Endothelial cell of umbilical vein (primary cell): ENCODE measurements around the gene AKAP8L. TPM values are rescaled to one million over a fixed set of nuclear protein-coding genes. Genes with fewer than 3 reads are reported as not detected.

ENCODE experiments used
- BruUV-seq: library from RNA; stranded (reverse); fragments of 400-500 nt; replicated peaks from 2 replicates; lab custom pipeline; 2021; lab: Mats Ljungman, UMichigan
- CTCF ChIA-PET: fragments of 300-600, 350-600 bp; sonication (Branson Sonifier 250); formaldehyde crosslinking; loops from one replicate; lab custom pipeline; 2021; ENCODE audit warnings: antibody characterized with exemption, inconsistent platforms; lab: Charles Lee
- POLR2A ChIA-PET: fragments of 300-600, 350-600 bp; sonication (Branson Sonifier 250); formaldehyde crosslinking; loops from one replicate; lab custom pipeline; 2021; ENCODE audit warnings: antibody characterized with exemption, inconsistent platforms; lab: Charles Lee
- DNase-seq: peaks from one replicate; pipeline ENCODE4 v3.0.0-alpha.2; 2011; ENCODE audit warnings: low read depth, low spot score
- FAIRE-seq: peaks from 2 replicates; lab custom pipeline; 2011; peaks lifted over from hg19 to GRCh38; lab: Jason Lieb, UNC
- H2AFZ ChIP-seq: 2 replicates; pipeline ENCODE4 v1.6.0; 2012; ENCODE audit warnings: low read depth, low read length, control low read depth, inconsistent platforms
- H3K27ac ChIP-seq: 2 replicates; pipeline ENCODE4 v1.5.1; 2011; ENCODE audit warnings: low read depth, mild to moderate bottlenecking, control low read depth, low read length, moderate library complexity; ENCODE audit not compliant: insufficient read depth
- H3K27me3 ChIP-seq, 2 experiments: 2 replicates each; pipeline versions ENCODE4 v1.6.0 to v1.6.1; 2011; ENCODE audit warnings: low read length in 2 of 2, mixed read lengths in 1 of 2; ENCODE audit not compliant: control insufficient read depth in 2 of 2, insufficient read depth in 2 of 2
- H3K36me3 ChIP-seq, 2 experiments: 2 replicates in 1 of 2; 3 replicates in 1 of 2; pipeline ENCODE4 v1.5.1; 2011; ENCODE audit warnings: low read length in 2 of 2, mild to moderate bottlenecking in 1 of 2, moderate library complexity in 1 of 2; ENCODE audit not compliant: control insufficient read depth in 2 of 2, insufficient read depth in 2 of 2; ENCODE audit errors: extremely low read depth in 1 of 2
- H3K4me1 ChIP-seq: 3 replicates; pipeline ENCODE4 v1.5.1; 2011; ENCODE audit warnings: mild to moderate bottlenecking, low read length; ENCODE audit not compliant: control insufficient read depth, insufficient read depth; ENCODE audit errors: extremely low read depth
- H3K4me2 ChIP-seq: 2 replicates; pipeline ENCODE4 v1.6.1; 2011; ENCODE audit warnings: low read length, control low read depth, mixed read lengths; ENCODE audit not compliant: insufficient read depth
- H3K4me3 ChIP-seq, 3 experiments: fragments of 200-600 bp in 1 of 3; sonication (generic), shearing (Covaris generic) in 1 of 3; replicated peaks in 1 of 3; 2 replicates each; pipeline ENCODE4 v1.5.1; 2011 to 2016; ENCODE audit warnings: control low read depth in 3 of 3, low read length in 3 of 3, mild to moderate bottlenecking in 2 of 3, inconsistent platforms in 1 of 3, low read depth in 1 of 3, moderate library complexity in 1 of 3; ENCODE audit not compliant: insufficient read depth in 1 of 3
- H3K79me2 ChIP-seq: 2 replicates; pipeline ENCODE4 v1.6.0; 2012; ENCODE audit warnings: low read length, inconsistent platforms; ENCODE audit not compliant: control insufficient read depth, insufficient read depth
- H3K9ac ChIP-seq: replicated peaks from 2 replicates; pipeline ENCODE3; 2011; ENCODE audit warnings: low read length, control low read depth; ENCODE audit not compliant: insufficient read depth; ENCODE audit errors: extremely low read depth
- H3K9me1 ChIP-seq: replicated peaks from 3 replicates; pipeline ENCODE4 v1.6.0; 2011; ENCODE audit warnings: mild to moderate bottlenecking, low read length; ENCODE audit not compliant: control insufficient read depth, insufficient read depth; ENCODE audit errors: extremely low read depth
- H3K9me3 ChIP-seq: replicated peaks from 2 replicates; pipeline ENCODE4 v1.5.1; 2012; ENCODE audit warnings: low read length, inconsistent platforms; ENCODE audit not compliant: control insufficient read depth, insufficient read depth
- H4K20me1 ChIP-seq: replicated peaks from 2 replicates; pipeline ENCODE3; 2011; ENCODE audit warnings: mild to moderate bottlenecking, low read length; ENCODE audit not compliant: control insufficient read depth, insufficient read depth; ENCODE audit errors: extremely low read depth
- CTCF ChIP-seq, 2 donors: IDR thresholded peaks; 1 replicate in 1 of 2; 2 replicates in 1 of 2; pipeline ENCODE4 v1.5.1; 2011; ENCODE audit warnings: low read length in 2 of 2, mild to moderate bottlenecking in 2 of 2, moderate library complexity in 2 of 2, control low read depth in 1 of 2, inconsistent platforms in 1 of 2, low read depth in 1 of 2; ENCODE audit not compliant: insufficient read depth in 1 of 2; ENCODE audit errors: extremely low read depth in 1 of 2
- EZH2 ChIP-seq: IDR thresholded peaks from 2 replicates; pipeline ENCODE4 v1.6.1; 2012; ENCODE audit warnings: borderline replicate concordance, low read depth, mild to moderate bottlenecking, moderate library complexity, low read length, inconsistent platforms; ENCODE audit not compliant: severe bottlenecking
- FOS ChIP-seq: IDR thresholded peaks from 2 replicates; pipeline ENCODE4 v1.6.1; 2011; ENCODE audit warnings: mild to moderate bottlenecking, low read length, moderate library complexity, borderline replicate concordance; ENCODE audit not compliant: insufficient read depth
- GATA2 ChIP-seq: IDR thresholded peaks from 2 replicates; pipeline ENCODE4 v1.7.0; 2011; ENCODE audit warnings: low read depth, mild to moderate bottlenecking, moderate library complexity, mixed read lengths, low read length; ENCODE audit not compliant: insufficient read length, insufficient read depth
- JUN ChIP-seq: IDR thresholded peaks from 2 replicates; pipeline ENCODE4 v1.6.1; 2011; ENCODE audit warnings: borderline replicate concordance, low read depth; ENCODE audit not compliant: insufficient read length, insufficient read depth
- MAX ChIP-seq: IDR thresholded peaks from 2 replicates; pipeline ENCODE4 v1.6.1; 2011; ENCODE audit not compliant: insufficient read depth, insufficient read length
- MYC ChIP-seq: IDR thresholded peaks from one replicate; pipeline ENCODE4 v1.6.1; 2011; ENCODE audit warnings: mild to moderate bottlenecking, low read depth, low read length
- POLR2A ChIP-seq: IDR thresholded peaks from 2 replicates; pipeline ENCODE4 v1.6.1; 2012; ENCODE audit warnings: low read depth, mild to moderate bottlenecking, control low read depth, low read length
- POLR2AphosphoS5 ChIP-seq: IDR thresholded peaks from 2 replicates; pipeline ENCODE4 v1.6.1; 2012; ENCODE audit warnings: low read depth, mild to moderate bottlenecking, control low read depth, low read length, moderate library complexity; ENCODE audit not compliant: insufficient read depth
- dilution Hi-C: fragments of 300-500 bp; cut with MboI; formaldehyde crosslinking; loops from one replicate; pipeline ENCODE4 v1.15.0; 2019; ENCODE audit warnings: low sequenced_read_pairs; ENCODE audit not compliant: extremely low pct_ligation_motif_present
- intact Hi-C: fragments of 100-400 bp; cut with micrococcal nuclease; formaldehyde crosslinking; loops from one replicate; pipeline ENCODE4 v1.10.0; 2022
- polyA plus RNA-seq, 4 experiments: library from polyadenylated mRNA; depleted of rRNA in 3 of 4; stranded (reverse) in 3 of 4; unstranded in 1 of 4; fragments of >200 nt; gene quantifications; 2 replicates each; pipeline versions ENCODE4 v1.2.1 to v1.2.3, GENCODE V29; 2011 to 2012; ENCODE audit warnings: missing spikeins in 1 of 4
- total RNA-seq: library from RNA; stranded (reverse); gene quantifications from 2 replicates; pipeline ENCODE4 v1.2.3, GENCODE V29; 2021

AKAP8L gene
- total and polyA plus RNA-seq, 2 donors (not counting 3 experiments of a cell fraction or from before 2014, with no cell fraction given): 63.9 to 99.6 TPM

GRCh38 chr19:15357906-15358305, 60.9 kb downstream of the AKAP8L start:
- H3K27ac ChIP-seq: no peak overlapping the region
- BruUV-seq: no TSS peak
- CTCF ChIA-PET: interaction anchor here (0.7 kb wide), 3 partner anchors 176 to 804 kb away, joined by 3 to 4 read pairs (median 4); no protein-coding TSS in a partner anchor
- H3K27me3 ChIP-seq: no peaks in the 10 kb centered on the region
- H3K9ac ChIP-seq: no peak overlapping the region
- H4K20me1 ChIP-seq: no peaks in the 10 kb centered on the region
- H3K9me3 ChIP-seq: no peaks in the 10 kb centered on the region
- FAIRE-seq (no peak), DNase-seq (no peak)
- no peak overlapping the region for H2AFZ ChIP-seq
- H3K9me1 ChIP-seq: no peaks in the 10 kb centered on the region
- no peak overlapping the region for H3K4me3 ChIP-seq
- H3K36me3 ChIP-seq: peaks cover 17 to 49% of the 10 kb centered on the region in 2 experiments
- H3K4me1 ChIP-seq: no peaks in the 10 kb centered on the region
- POLR2A ChIA-PET: no interaction called here
- intact Hi-C loops: no loop called here
- no peaks in the 10 kb centered on the region for H3K79me2 ChIP-seq
- H3K4me2 ChIP-seq: no peak overlapping the region
- dilution Hi-C loops: no loop called here
- TF ChIP-seq MAX (no peak), CTCF (IDR thresholded peaks at IDR 0.05; ENCODE audit: extremely low read depth in 1 of 2, insufficient read depth in 1 of 2, low read depth in 1 of 2, low read length in 2 of 2) (no peak), JUN (no peak), MYC (no peak), POLR2AphosphoS5 (no peak), EZH2 (no peak), GATA2 (no peak), POLR2A (no peak), FOS (no peak)
